Heart left ventricle (tissue), 16 donors: ENCODE results near the gene CIC. TPM values are rescaled to one million over a fixed set of nuclear protein-coding genes. Genes with fewer than 3 reads are reported as not detected.

Experiments used
- ATAC-seq, 4 donors: fragments of 200-7000 bp; cut with Tn5 transposase; one replicate each; pipeline ENCODE4 v1.9.1; 2020 to 2022; ENCODE audit warnings: moderate library complexity in 4 of 4, mild to moderate bottlenecking in 3 of 4, moderate number of reproducible peaks in 1 of 4
- DNase-seq, 5 donors: peaks; one replicate each; pipeline ENCODE4 v3.0.0-alpha.2; 2020
- H3K27ac ChIP-seq, 12 donors: fragments of 200-600 bp; sonication (generic) in 4 of 12; one replicate each; pipeline versions ENCODE4 v1.5.0 to v1.8.0; 2016 to 2022; ENCODE audit warnings: mild to moderate bottlenecking in 2 of 12
- H3K27me3 ChIP-seq, 9 donors: fragments of 200-600 bp; sonication (generic) in 2 of 9; one replicate each; pipeline versions ENCODE4 v1.5.1 to v1.8.0; 2016 to 2022; ENCODE audit warnings: mild to moderate bottlenecking in 3 of 9
- H3K36me3 ChIP-seq, 9 donors: fragments of 200-600 bp; sonication (generic) in 2 of 9; one replicate each; pipeline versions ENCODE4 v1.5.0 to v1.8.0; 2018 to 2022; ENCODE audit warnings: mild to moderate bottlenecking in 2 of 9
- H3K4me1 ChIP-seq, 12 donors: fragments of 200-600 bp; sonication (generic) in 4 of 12; one replicate each; pipeline versions ENCODE4 v1.5.0 to v1.8.0; 2016 to 2022; ENCODE audit warnings: mild to moderate bottlenecking in 3 of 12
- H3K4me3 ChIP-seq, 12 donors: fragments of 200-600 bp; sonication (generic) in 4 of 12; one replicate each; pipeline versions ENCODE4 v1.5.0 to v1.8.0; 2017 to 2022; ENCODE audit warnings: mild to moderate bottlenecking in 9 of 12, moderate library complexity in 4 of 12
- H3K9me3 ChIP-seq, 12 donors: fragments of 200-600 bp; sonication (generic) in 4 of 12; one replicate each; pipeline versions ENCODE4 v1.5.0 to v1.8.0; 2016 to 2022; ENCODE audit warnings: mild to moderate bottlenecking in 1 of 12
- CTCF ChIP-seq, 12 donors: fragments of 200-600 bp; sonication (generic) in 4 of 12; IDR thresholded peaks; one replicate each; pipeline versions ENCODE4 v1.5.0 to v1.8.0; 2018 to 2022; ENCODE audit warnings: antibody characterized with exemption in 12 of 12, mild to moderate bottlenecking in 5 of 12
- POLR2A ChIP-seq, 2 donors: fragments of 450-650 bp; IDR thresholded peaks; one replicate each; pipeline ENCODE4 v1.6.1; 2017; ENCODE audit warnings: antibody characterized with exemption in 2 of 2, mild to moderate bottlenecking in 2 of 2, moderate library complexity in 2 of 2
- WGBS, 4 donors: extraction: QIAGEN DNeasy Blood & Tissue Kit in 2 of 4; methylation state at CpG; one replicate each; pipeline versions ENCODE4 v1.1.5 to v1.1.7; 2013 to 2018; 5-methylcytosine and 5-hydroxymethylcytosine counted together
- intact Hi-C, 10 donors: fragments of 100-400 bp; cut with DNase I; formaldehyde crosslinking; loops; one replicate each; pipeline versions ENCODE4 v1.11.1 to v1.14.2; 2022
- polyA plus RNA-seq, 2 donors: library from polyadenylated mRNA; stranded (reverse); fragments of 200-250 nt; gene quantifications; one replicate each; pipeline ENCODE4 v1.2.3, GENCODE V29; 2013
- total RNA-seq, 9 donors: library from RNA; depleted of rRNA in 2 of 9; stranded (reverse); fragments of >200 nt in 2 of 9; fragmentation: NEBNext Ultra II Directional in 3 of 9; extraction: Animal tissue kit (Norgen Biotek cat#: 25700) in 3 of 9; gene quantifications; one replicate each; pipeline versions ENCODE4 v1.1.0 to v1.2.4, GENCODE V29; 2016 to 2023
- donor health status: ischemic (EF 13 %, LVEDD 7.1; RV severe dilation, severe dysfunction).
- donor health status: healthy with polysubstance abuse.
- donor health status: DM: no; HTN: yes; CAD: no.
- donor health status: DM: no; HTN: no; CAD: no.
- donor health status: ischemic (EF 25% LVEDD 6.9; RV normal size, moderate dysfunction).
- donor health status: ischemic (EF 25% LVEDD 5.7; RV mildly dilated, moderate dysfunction).
- donor health status: healthy.
- donor health status: DM: yes; HTN: yes; CAD: no.
- donor health status: ischemic (EF 35%, LVEDD 5.7; RV mildly dilated, moderate dysfunction).
- donor health status: nonischemic (EF 11% LVEDD 7.7; RV severe dilation, severe dysfunction).
- donor health status: DM: yes; HTN: yes; CAD: no.
- donor health status: PGD.
- donor health status: ischemic (EF 29% LVEDD 5.4; RV normal size, mild dysfunction).
- donor health status: nonischemic (EF 23%, LVEDD 6.1; RV moderate dilation, normal function).

The CIC gene
- total and polyA plus RNA-seq, 11 donors = 25.5 to 54.8 (median 31.0) TPM

GRCh38 chr19:42270346-42271044 is 1.4 kb downstream of the CIC start:
- peak in 3 of 5 donors; percentile 54 to 76 (median 60) for DNase-seq
- 12 to 17% (median 14%) methylated on average over 7 to 18 of the region's 18 CpGs for WGBS, 4 donors

GRCh38 chr19:42271045-42271419 is 2.0 kb downstream of the CIC start:
- intact Hi-C loops = no loop called here
- no peak for TF ChIP-seq CTCF (IDR thresholded peaks at IDR 0.05)
- no peak for TF ChIP-seq POLR2A (IDR thresholded peaks at IDR 0.05)
- Histone ChIP-seq H3K4me1 (peaks cover 8 to 57% (median 44%) of the 10 kb centered on the region in 12 donors), H3K36me3 (peaks cover 0 to 42% (median 29%) of the 10 kb centered on the region in 9 donors), H3K9me3 (no peaks in the 10 kb centered on the region), H3K4me3 (peak overlapping the region in 10 of 12 donors; percentile 54 to 79 (median 69)), H3K27me3 (no peaks in the 10 kb centered on the region), H3K27ac (peak overlapping the region; percentile 74 to 98 (median 90))
- peak in 2 of 5 donors; percentile 18 to 36 for DNase-seq
- ATAC-seq = no peak
- 39 to 55% (median 43%) methylated on average over 3 of the region's 3 CpGs for WGBS, 4 donors

More at GRCh38 chr19:42270346-42271044, 1.4 kb downstream of the CIC start:
- no peaks in the 10 kb centered on the region for H3K9me3 ChIP-seq
- peaks cover 0 to 39% (median 29%) of the 10 kb centered on the region in 9 donors for H3K36me3 ChIP-seq
- H3K27ac ChIP-seq = peak overlapping the region; percentile 74 to 98 (median 90)
- TF ChIP-seq CTCF (IDR thresholded peaks at IDR 0.05) (no peak), POLR2A (IDR thresholded peaks at IDR 0.05) (no peak)
- H3K27me3 ChIP-seq = no peaks in the 10 kb centered on the region
- H3K4me1 ChIP-seq = peaks cover 8 to 51% (median 38%) of the 10 kb centered on the region in 12 donors
- ATAC-seq = peak in 1 of 4 donors; percentile 1
- intact Hi-C loops = no loop called here
- H3K4me3 ChIP-seq = peak overlapping the region; percentile 23 to 79 (median 66)

DNA sequence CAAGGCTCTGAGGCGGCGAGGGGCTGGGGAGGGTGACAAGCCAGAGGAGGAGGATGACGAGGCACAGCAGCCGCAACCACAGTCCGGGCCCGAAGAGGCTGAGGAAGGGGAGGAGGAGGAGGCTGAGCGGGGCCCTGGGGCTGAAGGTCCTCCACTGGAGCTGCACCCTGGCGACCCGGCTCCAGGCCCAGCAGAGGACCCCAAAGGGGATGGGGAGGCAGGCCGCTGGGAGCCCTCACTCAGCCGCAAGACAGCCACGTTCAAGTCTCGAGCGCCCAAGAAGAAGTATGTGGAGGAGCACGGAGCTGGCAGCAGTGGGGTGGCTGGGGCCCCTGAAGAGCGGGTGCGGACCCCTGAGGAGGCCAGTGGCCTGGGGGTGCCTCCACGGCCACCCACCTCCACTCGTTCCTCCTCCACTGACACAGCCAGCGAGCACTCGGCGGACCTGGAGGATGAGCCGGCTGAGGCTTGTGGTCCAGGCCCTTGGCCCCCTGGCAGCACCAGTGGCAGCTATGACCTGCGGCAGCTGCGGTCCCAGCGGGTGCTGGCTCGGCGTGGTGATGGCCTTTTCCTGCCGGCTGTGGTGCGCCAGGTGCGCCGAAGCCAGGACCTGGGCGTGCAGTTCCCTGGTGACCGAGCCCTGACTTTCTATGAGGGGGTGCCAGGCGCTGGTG is 2.9 kb downstream of the CIC start:
- Histone ChIP-seq H3K27me3 (no peaks in the 10 kb centered on the region), H3K27ac (peak overlapping the region in 3 of 12 donors; percentile 90 to 95 (median 94)), H3K9me3 (no peaks in the 10 kb centered on the region), H3K36me3 (peaks cover 0 to 45% (median 29%) of the 10 kb centered on the region in 9 donors), H3K4me1 (peaks cover 8 to 66% (median 52%) of the 10 kb centered on the region in 12 donors), H3K4me3 (no peak overlapping the region)
- WGBS, 4 donors = 86 to 90% (median 89%) methylated on average over 21 to 35 of the region's 35 CpGs
- DNase-seq (peak in 2 of 5 donors; percentile 18 to 32), ATAC-seq (no peak)
- intact Hi-C loops = no loop called here
- TF ChIP-seq POLR2A (IDR thresholded peaks at IDR 0.05) (no peak), CTCF (IDR thresholded peaks at IDR 0.05) (no peak)

- WGBS, 4 donors = 88 to 91% (median 90%) methylated on average over 6 to 9 of the region's 9 CpGs
- TF ChIP-seq POLR2A (IDR thresholded peaks at IDR 0.05) (no peak), CTCF (IDR thresholded peaks at IDR 0.05) (no peak)
Measured at GRCh38 chr19:42272535-42272897, 3.5 kb downstream of the CIC start.

More at GRCh38 chr19:42272535-42272897, 3.5 kb downstream of the CIC start:
- Histone ChIP-seq H3K9me3 (no peaks in the 10 kb centered on the region), H3K27me3 (no peaks in the 10 kb centered on the region), H3K36me3 (peaks cover 0 to 45% (median 29%) of the 10 kb centered on the region in 9 donors), H3K27ac (no peak overlapping the region), H3K4me1 (peaks cover 8 to 71% (median 56%) of the 10 kb centered on the region in 12 donors), H3K4me3 (no peak overlapping the region)
- DNase-seq = peak in 1 of 5 donors; percentile 28
- ATAC-seq = no peak
- intact Hi-C loops = no loop called here
